Activated CD4-positive, alpha-beta T cell treated with anti-CD3 and anti-CD28 coated beads for 24 hours (primary cell): ENCODE results near the gene AKAP11.

ENCODE experiments used
- DNase-seq, 2 donors: peaks; one replicate each; pipeline ENCODE4 v3.0.0-alpha.2; 2020; ENCODE audit warnings: low read depth in 2 of 2

Gene AKAP11

DNA sequence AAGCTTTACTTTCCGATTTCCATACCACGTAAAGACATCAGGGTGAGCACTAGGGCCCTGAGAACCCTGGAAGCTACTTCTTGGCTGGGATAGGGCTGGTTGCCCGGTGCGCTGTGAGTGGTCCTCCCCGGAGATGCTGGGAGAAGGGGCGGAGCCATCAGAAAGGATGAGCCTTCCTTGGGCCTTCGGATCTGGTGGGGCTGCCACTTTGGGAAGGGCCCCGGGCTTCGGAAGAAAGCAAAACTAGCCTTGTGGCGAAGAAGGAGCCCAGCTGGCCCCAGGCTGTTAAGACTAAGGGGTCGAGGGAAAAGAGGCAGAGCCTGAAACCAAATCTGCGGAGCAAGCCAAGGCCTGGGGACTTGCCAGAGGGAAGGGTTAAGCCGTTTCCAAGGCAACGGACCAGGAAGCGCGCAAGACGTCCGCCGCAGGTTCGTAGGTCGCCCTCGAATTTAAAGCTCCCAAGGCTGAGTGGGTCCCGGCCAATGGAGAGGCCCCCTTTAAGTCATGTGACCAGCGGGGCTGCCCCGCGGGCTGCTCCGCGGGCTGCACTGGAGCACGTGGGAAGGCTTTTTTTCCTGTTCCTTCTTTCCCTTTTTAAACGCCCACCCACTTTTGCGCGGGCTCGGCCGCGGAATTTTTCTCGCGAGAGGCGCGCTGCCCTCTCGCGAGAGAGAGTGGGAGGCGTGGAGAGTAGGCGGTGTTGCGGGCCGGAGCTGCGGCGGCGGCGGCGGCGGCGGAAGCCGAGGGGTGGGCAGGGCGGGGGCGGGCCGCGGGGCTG, 426 bp upstream of the AKAP11 start:
- peak; percentile 82 for DNase-seq

DNA sequence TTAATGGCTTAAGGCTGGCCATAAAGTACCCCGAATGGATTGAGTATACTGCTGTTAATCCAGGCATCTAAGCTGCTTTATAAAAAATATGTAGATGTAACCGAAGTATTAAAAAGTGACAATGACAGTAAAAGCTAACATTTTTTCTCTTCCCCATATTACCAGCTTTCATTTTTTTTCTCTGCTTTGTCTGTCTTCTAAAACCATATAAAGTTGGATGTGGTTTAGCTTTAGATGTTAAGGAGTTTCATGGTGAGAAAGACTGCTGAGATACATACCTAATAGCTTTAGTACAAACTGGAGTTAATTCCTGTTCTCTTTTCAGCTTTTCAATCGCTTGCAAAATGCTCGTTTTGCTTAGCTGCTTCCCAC, 838 bp downstream of the AKAP11 start:
- DNase-seq, result no peak

DNA sequence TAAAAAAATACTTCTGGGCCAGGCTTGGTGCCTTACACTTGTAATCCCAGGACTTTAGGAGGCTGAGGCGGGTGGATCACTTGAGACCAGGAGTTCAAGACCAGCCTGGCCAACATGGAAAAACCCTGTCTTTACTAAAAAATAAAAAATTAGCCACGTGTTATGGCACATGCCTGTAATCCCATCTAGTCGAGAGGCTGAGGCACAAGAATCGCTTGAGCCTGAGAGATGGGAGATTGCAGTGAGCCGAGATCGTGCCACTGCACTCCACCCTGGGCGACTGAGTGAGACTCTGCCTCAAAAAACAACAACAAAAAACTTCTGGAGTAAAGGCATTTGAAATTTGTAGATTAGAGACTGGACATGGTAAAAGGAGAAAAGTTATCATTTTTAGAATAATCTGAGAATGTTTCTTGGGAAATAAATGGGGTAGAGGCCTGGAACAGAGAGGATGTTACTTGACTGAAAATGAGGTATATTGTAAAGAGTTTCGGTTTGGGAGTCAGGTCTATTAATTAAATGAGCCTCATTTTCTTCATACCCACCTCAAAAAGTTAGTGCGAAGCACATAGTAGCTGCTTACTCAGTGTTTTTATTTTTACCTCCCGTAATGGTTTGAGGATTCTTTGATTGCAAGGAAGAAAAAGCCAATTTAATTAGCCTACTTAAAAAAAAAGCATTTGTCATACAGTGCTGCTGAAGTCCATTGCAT, 2.6 kb downstream of the AKAP11 start:
- DNase-seq, result no peak

DNA sequence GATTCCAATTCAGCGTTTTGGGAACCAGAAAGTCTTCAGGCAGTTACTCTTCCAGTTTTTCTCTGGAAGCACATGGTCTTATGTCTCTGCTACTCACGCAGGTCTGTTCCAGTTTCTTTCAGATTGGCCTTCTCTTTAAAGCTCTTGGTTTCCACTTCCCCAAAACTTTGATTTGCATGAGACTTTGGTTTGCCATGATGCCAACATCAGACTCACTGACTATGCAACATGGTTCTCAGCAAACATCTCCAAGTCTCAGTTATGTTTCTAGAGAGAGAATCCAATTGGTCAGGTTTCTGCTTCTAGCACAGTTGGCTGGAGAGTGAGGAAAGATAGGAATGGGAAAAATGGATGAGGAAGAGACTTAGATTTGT, 3.1 kb downstream of the AKAP11 start:
- DNase-seq, result no peak

DNA sequence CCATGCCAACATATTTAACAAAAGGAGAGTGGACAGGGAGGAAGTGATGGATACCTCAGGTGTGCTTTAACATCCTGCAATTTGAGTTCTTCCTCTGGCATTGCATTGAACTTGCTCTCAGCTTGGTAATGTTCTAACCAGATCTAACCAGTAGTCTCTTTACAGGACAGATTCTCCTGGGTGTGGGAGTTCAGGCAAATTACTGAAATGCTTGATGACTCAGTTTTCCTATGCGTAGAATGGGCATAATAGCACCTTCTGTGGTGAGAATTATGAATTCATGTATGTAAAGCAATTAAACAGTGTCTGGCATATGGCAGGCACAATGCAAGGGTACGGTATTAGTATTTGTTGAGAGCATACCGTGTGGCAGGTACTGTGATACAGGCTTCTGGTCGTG, 3.6 kb downstream of the AKAP11 start:
- DNase-seq, result no peak

DNA sequence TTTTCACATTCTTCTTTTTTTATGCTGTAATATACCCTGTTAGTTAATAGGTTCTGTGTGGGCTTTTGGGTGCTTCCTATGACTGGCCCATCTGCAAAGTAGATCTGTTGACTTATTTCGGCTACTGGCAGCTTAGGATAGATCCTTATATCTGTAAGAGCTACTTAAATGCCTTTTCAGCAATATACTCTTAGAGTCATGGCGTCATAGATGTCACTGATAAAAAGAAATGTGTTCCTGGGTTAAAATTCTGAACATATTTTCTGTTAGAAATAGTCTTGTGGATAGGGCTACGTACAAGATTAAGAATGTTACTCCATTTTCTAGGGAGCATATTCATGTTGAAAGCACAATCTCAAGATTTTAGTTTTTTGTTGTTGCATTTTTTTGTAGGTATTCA, 4.7 kb downstream of the AKAP11 start:
- no peak for DNase-seq

DNA sequence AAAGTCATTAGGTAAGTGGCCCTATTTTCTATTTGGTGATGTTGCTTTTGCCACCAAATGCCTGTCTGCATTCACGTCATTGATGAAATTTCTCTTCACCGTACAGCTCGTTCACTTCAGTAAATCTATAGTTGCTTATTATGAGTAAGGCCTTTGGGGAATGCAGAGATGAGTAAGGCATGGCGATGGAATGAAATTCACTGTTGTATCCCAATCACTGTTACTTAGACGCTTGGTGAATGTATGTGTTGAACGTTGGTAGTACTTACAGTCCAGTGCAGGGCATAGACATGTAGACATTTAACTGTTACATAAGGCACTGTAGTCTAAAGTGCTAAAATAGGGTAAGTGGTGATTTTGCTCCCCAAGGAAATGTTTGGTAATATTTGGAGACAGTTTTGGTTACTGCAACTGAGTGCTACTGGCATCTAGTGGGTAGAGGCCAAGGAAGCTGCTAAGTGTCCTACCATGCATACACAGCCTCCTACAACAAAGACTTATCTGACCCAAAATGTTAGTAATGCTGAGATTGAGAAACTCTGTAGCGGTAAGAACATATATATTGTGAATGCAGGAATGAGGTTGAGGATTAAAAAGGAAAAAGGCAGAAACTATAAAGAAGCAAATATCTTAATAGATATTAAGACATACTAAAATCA, 5.8 kb downstream of the AKAP11 start:
- DNase-seq, result no peak

DNA sequence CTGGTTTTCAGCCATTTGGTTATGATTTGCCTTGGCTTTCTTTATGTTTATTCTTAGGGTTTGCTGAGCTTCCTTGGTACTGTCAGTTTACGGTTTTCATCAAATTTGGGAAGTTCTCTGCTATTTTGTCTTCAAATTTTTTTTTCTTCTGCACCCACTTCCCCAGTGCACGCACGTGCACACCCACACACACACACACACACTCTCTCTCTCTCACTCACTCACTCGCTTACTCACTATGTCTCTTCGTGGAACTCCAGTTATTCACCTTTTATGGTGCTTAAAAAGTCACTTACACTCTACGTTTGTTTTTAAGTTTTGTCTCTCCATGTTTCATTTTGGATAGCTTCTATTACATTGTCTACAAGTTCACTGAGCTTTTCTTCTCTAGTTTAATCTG, 7.1 kb downstream of the AKAP11 start:
- no peak for DNase-seq

DNA sequence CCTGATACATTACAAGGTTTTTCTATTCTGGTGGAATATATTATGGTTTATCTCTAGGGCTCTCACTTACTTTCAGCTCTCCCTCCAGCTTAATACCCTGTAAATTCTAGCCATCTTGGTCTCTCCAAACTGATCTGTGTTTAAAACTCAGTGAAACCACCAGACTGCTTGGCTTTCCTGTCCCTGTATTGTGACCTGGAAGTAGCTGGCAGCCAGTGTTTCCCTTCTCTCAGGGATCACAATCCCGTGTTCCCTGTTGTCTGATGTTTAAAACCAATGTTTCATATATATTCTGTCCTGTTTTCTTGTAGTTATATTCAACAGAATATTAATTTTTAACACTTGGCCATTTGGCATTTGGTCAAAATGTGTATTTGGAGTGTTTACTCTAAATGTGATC, 8.0 kb downstream of the AKAP11 start:
- no peak for DNase-seq

DNA sequence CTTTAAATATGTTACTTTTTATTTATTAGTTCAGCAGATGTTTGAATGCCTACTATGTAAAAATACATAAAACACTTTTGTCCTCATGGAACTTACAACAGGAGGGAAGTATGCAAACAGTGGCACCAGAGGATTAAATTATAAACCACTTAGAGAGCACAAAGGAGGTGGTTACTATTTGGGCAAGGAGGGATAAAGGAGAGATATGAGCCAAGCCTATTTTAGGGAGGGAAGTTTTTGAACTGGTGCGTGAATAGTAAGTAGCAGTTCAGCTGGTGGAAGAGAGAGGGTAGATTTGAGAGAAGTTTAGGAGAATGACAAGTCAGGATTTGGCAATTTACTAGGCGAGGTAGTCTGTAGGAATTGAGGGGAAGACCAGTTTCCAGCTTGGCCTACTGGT, 8.6 kb downstream of the AKAP11 start:
- no peak for DNase-seq

DNA sequence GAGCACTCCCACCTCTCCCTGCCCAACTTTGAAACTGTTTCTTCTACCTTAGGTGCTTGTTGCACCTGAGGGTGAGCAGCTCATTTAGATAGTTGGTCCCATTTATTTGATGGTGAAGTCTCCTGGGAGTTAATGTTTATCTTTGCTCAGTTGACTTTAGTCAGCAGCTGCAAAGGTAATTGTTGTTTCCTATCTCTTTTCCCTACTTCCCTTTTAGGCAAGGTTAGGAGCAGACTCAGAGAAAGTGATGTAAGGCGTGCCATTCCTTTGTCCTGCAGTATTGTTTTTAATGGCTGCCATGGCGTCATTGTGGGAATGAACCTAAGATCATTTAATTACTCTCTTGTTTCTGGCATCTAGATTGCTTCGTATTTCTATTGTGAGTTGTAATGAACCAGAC, 11.6 kb downstream of the AKAP11 start:
- no peak for DNase-seq

DNA sequence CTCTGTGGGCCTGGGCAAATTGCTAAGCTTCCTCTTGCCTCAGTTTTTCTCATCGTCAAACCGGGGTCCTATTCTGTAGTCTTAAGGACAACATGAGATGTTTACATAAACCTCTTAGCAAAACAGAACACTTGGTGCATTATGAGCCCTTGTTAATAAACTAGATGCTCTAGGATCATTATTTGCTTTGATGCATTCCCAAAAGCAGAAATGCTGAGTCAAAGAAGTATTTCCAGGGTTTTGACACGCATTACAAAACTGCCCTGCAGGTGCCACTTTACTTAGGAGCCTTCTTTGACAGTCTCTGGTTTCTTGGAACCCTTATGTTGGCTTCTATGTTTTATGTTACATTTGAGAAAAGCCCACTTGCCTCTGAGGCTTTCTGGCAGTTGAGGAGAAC, 12.1 kb downstream of the AKAP11 start:
- DNase-seq, result no peak

DNA sequence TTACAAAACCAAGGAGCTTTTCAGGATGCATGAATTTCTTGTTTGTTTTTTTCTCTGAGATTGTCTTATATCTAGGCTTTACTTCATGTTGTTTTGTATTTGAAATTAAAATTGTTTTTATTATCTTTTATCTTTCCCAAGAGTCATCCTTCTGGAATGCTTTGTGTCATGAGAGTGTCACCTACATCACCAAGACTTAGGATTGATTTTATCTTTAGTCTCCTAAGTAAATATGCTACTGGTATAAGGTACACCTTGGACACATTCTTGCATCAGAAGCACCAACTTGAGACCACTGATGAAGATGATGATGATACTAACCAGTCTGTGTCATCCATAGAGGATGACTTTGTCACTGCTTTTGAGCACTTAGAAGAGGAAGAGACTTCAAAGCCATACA, 26.4 kb downstream of the AKAP11 start:
- DNase-seq, result no peak

DNA sequence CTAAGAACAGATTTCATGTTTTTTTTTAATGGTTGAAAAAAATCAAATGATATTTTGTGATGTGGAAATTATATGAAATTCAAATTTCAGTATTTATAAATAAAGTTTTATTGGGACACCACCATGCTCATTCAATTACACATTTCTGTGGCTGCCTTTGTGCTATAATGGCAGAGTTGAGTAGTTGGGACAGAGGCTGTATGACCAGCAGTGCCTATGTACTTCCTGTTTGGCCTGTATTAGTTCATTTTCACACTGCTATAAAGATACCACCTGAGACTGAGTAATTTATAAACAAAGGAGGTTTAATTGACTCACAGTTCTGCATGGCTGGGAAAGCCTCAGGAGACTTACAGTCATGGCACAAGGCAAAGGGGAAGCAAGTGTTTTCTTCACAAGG, 33.6 kb downstream of the AKAP11 start:
- no peak for DNase-seq

DNA sequence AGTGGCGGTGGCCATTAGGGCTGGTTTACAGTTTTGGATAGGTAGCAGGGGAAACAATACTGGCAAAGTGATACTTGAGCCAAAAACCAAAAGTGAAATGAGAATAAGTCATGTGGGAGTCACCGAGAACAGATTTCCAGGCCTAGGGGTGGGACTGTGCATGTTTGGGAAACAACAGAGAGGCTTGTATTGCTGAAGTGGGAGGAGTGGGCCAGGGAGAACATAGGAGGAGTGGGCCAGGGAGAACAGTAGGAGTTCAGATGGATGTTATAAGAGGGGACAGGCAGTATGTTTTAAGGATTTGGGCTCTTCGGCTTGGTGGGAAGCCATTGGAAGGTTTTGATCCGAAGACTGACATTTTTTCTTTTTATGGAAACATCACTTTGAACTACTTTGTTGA, 35.5 kb downstream of the AKAP11 start:
- no peak for DNase-seq

DNA sequence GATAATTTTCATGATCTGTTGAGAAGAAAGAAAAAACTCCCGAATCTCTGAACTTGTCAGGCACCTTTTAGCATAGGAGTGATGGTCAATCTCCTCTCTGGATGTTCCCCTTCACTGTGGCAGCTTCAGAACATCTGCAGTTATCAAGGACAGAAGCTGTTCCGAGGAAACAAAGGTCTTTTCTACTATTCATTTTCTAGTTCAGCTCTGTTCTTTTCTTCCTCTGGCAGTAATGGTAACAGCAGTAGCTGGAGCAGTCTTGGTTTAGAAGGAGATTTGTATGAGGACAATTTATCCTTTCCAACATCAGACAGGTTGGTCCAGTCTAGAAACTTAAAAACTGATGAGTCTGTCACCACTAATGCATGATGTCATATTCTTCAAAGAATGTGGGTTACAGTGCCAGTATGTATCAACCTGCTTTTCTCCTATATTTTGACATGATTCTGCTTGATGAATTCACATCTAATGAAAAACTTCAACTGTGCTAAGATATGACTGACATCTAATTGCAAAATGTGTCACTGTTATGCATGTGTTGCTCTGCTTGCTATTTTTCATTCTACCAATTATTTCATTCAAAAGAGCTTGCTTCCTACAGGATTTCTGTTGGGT, 41.0 kb downstream of the AKAP11 start:
- DNase-seq, result no peak

DNA sequence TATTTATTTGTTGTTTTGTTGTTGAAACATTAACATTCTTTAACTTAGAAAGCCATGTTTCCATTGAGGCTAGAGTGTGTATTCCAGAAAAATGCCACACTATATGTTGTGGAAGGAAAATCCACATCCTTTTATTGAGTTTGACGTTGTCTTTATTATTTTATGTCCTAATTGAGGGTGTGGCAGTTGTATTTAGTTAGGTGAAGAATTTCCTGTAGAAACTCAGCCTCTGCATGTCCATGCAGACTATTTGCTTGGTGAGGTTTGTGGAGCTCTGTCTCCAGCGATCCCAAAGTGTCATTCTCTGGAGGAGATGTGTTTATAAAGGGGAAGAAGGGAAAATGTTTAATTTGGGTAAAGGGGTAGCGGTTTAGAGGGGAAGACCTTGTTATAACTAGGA, 46.6 kb downstream of the AKAP11 start:
- DNase-seq, result no peak

DNA sequence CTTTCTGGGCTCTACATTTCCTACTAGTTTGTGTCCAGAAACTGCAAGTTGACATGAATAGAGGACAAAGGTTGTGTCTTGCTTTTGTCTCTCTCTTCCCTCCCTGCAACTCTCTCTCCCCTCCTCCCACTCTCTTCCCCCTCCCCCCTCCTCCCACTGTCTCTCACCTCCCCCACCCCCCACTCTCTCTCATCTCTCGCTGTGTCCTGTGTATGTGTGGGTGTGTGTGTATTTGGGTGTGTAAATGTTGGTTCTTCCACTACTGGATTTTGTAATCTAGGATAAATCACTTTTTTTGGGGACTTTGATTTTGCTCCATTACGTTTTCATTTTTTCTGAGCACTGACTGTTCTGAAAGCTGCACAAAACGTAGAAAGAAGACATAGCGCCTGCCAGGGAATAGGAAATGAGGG, 48.4 kb downstream of the AKAP11 start:
- no peak for DNase-seq

DNA sequence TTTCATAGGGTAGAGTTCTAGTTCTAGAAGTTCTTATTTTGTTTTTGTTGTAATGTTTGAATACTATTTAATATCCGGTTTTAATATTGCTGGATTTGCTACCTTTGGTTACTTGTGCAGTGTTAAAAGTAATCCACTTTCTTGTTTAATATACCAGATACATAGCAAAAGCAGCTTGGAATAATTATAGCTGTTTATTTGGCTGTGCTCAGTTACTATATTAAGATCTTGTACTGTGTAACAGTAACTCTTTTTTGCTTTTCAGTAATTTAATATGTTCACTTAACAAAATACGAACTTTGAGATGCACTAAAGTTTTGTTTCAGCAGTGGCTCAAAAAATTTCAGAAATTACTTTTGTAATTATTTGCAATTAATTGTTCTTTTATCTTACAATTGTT, 50.9 kb downstream of the AKAP11 start:
- no peak for DNase-seq

DNA sequence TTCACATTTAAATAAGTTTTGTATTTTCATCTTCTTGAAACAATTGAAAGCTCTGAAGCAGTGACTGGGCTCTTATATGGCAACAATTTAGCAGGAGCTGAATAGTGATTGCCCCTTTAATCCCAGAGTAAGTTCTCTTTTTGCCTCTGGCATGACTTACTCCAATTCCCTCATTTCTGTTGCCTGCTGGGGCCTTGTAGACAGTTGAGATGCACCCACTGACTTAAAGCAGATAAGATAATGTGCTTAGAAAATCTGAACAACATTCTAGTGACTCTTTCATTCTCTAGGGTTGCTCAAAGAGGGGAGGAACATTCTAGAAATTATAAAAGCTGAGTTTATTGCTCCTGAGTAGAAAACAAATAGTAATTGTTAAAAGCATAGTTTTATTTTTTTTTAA, 52.8 kb downstream of the AKAP11 start:
- no peak for DNase-seq

DNA sequence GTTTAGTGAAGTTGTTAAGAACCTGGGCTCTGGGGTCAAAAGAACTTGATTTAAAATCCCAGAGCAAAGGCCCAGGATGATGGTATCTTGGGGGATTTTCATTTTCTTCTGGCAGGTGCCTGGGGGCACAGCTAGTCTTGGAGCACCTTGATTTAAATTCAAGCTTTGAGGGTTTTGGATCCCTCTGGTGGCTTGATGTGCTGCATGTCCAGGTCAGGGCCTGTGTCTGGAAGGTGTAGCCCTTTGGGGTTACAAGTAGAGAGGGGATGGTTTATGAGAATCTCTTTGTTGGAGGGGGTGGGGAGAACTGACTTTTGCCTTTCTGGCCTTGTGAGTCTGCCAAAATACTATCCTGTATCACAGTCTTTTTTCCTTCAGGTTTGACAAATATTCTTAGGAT, 55.8 kb downstream of the AKAP11 start:
- no peak for DNase-seq

DNA sequence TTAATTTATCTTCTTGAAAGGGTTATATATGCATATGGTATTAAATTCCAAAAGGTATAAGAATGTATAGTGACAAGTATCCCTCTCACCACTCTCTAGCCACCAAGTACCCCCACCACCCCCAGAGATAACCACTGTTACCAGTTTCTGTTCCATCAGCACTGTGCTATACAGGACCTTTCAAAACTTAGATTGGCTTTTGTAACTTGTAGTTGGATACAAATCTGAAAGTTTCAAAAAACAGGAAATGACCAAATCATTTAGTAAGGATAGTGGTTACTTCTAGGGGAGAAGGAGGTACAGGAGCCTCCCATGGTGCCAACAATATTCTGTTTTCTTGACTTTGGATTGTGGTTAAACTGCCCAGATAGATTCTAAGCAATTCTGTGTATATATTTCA, 56.7 kb downstream of the AKAP11 start:
- DNase-seq, result no peak

DNA sequence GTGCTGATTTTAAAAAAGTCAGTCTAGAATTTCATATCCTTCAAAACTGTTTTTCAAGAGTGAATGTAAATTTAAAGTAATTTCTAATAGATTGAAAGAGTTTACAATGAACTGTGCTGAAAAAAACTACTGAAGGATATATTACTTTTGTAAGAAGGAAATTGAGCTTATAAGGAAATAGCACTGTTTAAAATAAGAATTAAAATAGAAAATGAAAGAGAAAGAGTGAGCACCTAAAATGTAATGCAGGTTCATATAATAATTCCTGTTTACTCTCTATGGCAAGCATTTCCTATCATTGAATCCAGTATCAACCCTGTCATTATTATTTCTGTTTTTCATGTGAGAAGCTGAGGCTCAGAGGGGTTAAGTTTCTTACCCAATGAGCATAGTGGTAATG, 57.3 kb downstream of the AKAP11 start:
- no peak for DNase-seq
